Measurements from ENCODE around the gene WDR1. TPM values are rescaled to one million over a fixed set of nuclear protein-coding genes. Genes with fewer than 3 reads are reported as not detected.
A peak's percentile ranks its signal among the peaks of the same experiment; 100 is the strongest.

Gene WDR1
- total RNA-seq, 1 experiment from 2014 or later = 367 TPM

DNA sequence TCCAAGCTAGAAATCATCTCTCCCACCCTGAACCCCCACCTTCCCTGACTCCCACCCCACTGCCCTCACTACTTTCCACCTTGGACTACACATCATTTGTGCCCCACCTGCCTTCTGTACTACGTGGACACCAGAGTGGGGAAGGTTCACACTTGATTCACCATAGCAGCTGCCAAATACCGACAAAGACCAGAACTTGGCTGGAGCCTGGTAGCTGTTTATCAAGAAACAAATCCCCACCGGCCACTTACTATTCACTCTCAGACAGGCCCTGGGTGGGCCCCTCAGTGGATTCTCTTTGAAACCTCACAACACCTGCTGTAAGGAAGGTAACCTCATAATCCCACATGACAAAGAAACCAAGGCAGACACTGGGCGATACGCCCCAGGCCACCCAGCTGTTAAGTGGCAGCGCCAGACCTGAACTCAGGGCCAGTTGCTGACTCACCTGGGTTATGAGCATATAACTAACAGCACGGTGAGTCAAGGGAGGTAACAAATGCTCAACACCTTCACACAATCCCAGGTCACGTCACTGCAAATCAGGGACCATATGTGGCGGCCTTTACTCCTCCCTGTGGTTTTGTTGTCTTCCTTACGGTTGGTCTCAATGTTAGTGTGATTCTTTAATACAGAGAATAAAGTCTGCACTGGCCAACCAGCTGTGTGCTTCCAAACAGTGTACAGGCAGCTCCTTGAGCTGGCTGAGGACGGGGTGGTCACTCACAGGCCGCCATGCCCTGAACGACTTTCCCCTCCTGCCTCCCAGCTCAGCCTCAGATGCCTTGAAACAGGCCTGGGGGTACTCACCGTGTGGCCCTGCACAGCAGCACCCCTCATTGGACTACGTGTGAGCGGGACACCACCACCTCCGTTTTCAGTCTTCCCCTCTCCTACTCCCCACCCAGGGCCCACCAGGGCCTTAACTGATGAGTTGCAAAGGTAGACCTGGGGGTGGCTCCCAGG lies 7.5 kb downstream of the WDR1 start:
- Histone ChIP-seq H3K27ac (ENCODE audit: insufficient read length, low read depth, low read length) (no peak overlapping the region), H4K8ac (replicated peaks; ENCODE audit: insufficient read length, low read depth, low read length) (no peak overlapping the region), H3K9ac (ENCODE audit: extremely low read depth, insufficient read length, low read length) (no peak overlapping the region), H2BK12ac (ENCODE audit: insufficient read length, low read depth, low read length) (no peak overlapping the region), H3K18ac (ENCODE audit: insufficient read length, low read depth, low read length) (no peak overlapping the region), H3K27me3 (ENCODE audit: insufficient read depth, low read length) (no peaks in the 10 kb centered on the region), H2BK15ac (ENCODE audit: low read depth, low read length) (no peak overlapping the region), H3K23ac (ENCODE audit: insufficient read length, low read depth, low read length) (no peak overlapping the region), H3K4ac (ENCODE audit: low read depth, low read length) (no peak overlapping the region), H4K20me1 (ENCODE audit: control insufficient read depth, insufficient read depth, insufficient read length) (peaks cover 2% of the 10 kb centered on the region), H3K79me1 (ENCODE audit: insufficient read depth, low read depth, low read length, poor library complexity, severe bottlenecking) (peaks cover 2% of the 10 kb centered on the region), H3K56ac (ENCODE audit: insufficient read length, low read depth, low read length) (no peak overlapping the region), H2AFZ (ENCODE audit: low read length) (no peak overlapping the region), H2BK20ac (ENCODE audit: low read depth, low read length, poor library complexity, severe bottlenecking) (no peak overlapping the region), H3K4me2 (ENCODE audit: insufficient read depth, insufficient read length, low read length) (no peak overlapping the region), H4K5ac (ENCODE audit: insufficient read length, low read depth, low read length) (no peak overlapping the region), H3K9me3 (ENCODE audit: control insufficient read depth, low read depth, low read length) (no peaks in the 10 kb centered on the region), H2BK120ac (ENCODE audit: low read depth, low read length, poor library complexity, severe bottlenecking) (no peak overlapping the region), H4K91ac (ENCODE audit: insufficient read length, low read depth, low read length) (no peak overlapping the region), H3T11ph (ENCODE audit: low read length) (no peak overlapping the region), H3K14ac (ENCODE audit: insufficient read depth, low read length) (no peak overlapping the region; the same call in 1 of the 2 replicates), H3K23me2 (ENCODE audit: insufficient read length, low read depth, low read length, poor library complexity, severe bottlenecking) (no peaks in the 10 kb centered on the region), H2AK5ac (ENCODE audit: insufficient read length, low read length) (no peak overlapping the region), H3K79me2 (ENCODE audit: insufficient read depth, low read length) (peaks cover 80% of the 10 kb centered on the region), H2BK5ac (ENCODE audit: insufficient read length, low read length) (no peak overlapping the region), H3K4me1 (ENCODE audit: insufficient read depth, low read length) (peaks cover 16% of the 10 kb centered on the region; the same call in 1 of the 2 replicates)
- TF ChIP-seq, protein P1, sequence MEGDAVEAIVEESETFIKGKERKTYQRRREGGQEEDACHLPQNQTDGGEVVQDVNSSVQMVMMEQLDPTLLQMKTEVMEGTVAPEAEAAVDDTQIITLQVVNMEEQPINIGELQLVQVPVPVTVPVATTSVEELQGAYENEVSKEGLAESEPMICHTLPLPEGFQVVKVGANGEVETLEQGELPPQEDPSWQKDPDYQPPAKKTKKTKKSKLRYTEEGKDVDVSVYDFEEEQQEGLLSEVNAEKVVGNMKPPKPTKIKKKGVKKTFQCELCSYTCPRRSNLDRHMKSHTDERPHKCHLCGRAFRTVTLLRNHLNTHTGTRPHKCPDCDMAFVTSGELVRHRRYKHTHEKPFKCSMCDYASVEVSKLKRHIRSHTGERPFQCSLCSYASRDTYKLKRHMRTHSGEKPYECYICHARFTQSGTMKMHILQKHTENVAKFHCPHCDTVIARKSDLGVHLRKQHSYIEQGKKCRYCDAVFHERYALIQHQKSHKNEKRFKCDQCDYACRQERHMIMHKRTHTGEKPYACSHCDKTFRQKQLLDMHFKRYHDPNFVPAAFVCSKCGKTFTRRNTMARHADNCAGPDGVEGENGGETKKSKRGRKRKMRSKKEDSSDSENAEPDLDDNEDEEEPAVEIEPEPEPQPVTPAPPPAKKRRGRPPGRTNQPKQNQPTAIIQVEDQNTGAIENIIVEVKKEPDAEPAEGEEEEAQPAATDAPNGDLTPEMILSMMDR (conservative IDR thresholded peaks at IDR 0.05) = no peak
- peaks cover 84 to 92% of the 10 kb centered on the region in 2 experiments for H3K4me1 Mint-ChIP-seq
- no peaks in the 10 kb centered on the region; the same call in 1 of the 2 replicates for H3K27me3 Mint-ChIP-seq (ENCODE audit: low read depth)
- H3K9me3 Mint-ChIP-seq = no peaks in the 10 kb centered on the region
- no peak overlapping the region for H3K4me3 Mint-ChIP-seq
- no CpG with 5 or more reads among the region's 17 CpGs for WGBS (ENCODE audit: extremely low coverage, insufficient read length, low lambda C conversion rate)
- no peak for DNase-seq
- H3K27ac Mint-ChIP-seq = peak overlapping the region in 2 of 3 experiments; percentile 76 to 88; a peak in 3 of 7 replicates
- H3K36me3 Mint-ChIP-seq (ENCODE audit: insufficient read depth in 1 of 3, low read depth in 3 of 3) = peaks cover 58 to 77% (median 69%) of the 10 kb centered on the region in 3 experiments

Data from H9 (cell line).